NCI-H128 (cell line): ENCODE measurements around the gene AKAP6.
A peak's percentile ranks its signal among the peaks of the same experiment; 100 is the strongest.

Experiments
- DNase-seq: peaks from one replicate; lab custom pipeline; 2025; ENCODE audit not compliant: unreplicated experiment; lab: John Stamatoyannopoulos, UW

Gene AKAP6

DNA sequence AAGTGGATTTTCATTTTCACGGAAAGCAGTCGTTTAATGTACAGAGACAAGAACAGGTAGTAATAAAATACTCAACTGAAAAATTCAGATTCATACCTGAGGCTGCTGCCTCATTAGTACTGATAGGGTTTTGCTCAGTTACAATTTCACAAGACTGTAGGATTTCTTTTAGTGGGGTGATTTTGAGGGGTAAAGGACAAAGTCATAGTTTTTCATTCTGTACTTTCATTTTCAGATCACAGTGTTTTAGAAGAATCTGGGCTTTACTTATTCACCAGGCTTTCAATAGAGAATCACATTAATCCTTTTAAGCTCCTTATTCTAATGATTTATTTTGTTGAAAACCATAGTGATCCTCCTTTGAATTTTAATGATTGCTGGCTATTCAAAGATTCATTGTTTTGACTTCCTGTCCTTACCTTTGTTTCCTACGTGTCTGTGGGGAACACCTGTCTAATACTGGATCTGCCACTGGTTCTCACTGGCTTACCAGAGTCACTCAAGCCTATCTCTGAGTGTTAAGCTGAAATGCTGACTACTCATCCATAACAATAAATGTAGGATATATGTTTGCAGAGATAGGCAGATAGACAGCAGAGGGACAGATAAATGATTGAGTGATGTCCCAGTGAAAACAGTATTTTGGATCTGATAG, 365.8 kb downstream of the AKAP6 start:
- no peak for DNase-seq

DNA sequence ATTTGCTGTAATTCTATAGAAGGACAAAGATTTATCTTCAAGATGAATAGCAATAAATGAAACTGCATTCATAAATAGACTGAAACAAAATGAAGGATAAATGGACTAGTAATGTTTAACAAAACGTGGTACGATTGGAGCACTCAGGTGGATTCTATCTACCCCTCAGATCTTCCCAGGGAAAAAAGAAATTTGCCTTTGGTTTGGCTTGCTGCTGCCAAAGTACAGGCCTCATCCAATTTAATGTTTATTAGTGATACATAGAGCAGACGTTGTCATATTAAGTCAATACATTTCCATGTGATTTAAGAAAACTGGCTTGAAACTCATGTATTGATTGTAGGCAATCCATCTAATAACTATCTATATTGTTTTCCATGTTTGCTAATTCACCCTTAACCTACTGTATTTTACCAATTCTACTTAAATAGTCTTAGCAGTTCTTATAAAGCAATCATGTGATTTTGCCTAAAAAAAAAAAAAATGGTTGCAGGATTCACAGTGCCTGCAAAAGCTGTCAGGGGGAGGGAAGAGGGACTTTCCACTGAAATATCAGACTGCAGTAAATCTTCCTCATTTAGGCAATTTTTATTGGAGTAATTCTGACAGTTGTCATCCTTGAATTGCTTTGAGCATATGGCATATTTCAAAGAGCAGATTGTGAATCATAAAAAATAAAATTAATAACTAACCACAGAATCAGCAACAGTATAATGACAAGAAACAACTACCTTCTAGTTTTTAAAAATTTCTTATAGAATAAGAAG, 367.4 kb downstream of the AKAP6 start:
- no peak for DNase-seq

DNA sequence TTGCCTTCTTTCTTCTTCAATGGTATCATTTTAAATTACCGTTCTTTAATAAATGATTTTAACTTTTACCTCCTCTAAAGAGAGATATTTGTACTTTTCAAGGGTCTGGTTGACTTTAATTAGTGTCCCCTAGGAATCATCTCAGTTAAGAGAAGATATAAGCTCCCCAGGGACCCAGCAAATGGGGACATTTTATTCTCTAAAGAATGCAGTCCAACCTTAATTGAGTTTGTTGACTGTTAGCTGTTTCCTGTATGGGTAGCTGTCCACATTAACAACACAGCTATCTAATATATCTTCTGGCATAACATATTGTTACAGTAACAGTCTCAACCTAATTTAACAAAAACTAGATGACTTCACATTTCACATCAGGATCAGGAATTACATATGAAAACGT, 368.0 kb downstream of the AKAP6 start:
- no peak for DNase-seq

DNA sequence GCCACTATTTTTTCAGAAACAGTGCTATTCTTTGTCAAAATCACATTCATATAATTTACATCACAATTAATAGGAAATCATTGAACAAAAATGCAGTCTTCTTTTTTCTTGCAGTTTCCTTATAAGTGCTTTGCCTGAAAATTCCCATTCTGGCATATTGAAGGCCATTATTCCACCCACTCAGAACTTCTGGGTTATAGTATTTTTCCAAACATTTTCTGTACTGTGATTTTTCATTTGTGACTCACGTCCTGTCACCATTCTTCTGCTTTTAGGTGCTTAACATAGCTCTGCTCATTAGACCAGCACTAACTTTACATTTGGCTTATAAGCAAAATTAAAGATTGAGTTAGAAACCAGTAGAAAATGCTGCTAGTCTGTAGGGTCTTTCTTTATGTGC, 368.6 kb downstream of the AKAP6 start:
- no peak for DNase-seq

DNA sequence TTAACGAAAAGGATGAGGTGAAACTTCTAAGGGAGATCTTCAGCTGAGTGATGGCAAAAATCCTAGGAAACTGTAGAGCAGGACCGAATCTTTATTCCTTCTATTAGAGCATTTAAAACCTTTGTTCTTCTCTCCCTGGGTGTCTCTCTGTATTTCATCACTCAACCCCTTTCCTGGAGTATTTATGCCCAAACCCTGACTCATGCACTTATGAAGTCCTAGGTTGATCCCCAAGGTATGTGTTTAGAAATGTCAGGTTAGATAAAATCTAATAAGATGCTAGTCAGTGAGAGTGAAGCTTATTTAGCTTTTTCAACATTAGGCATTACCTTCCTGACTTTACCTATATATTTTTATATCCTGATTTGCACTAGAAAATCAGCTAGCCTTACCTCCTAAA, 369.7 kb downstream of the AKAP6 start:
- DNase-seq: no peak

DNA sequence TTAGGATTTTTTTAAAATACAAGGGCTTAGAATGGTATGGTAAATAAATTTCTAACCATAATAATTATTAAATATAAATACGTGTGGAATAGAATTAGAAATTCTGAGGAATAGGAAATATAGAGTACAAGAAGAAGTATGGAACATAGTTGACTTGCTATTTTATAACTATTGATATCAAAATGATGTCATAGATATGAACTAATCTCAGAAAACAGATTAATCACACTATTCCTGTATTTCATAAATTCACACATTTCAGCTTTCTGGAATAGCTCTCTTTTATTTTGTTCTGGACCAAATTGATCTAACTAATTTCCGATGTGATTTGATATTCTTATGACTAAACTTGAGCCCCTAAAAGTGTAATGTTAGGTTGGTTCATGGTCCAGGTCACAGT, 372.4 kb downstream of the AKAP6 start:
- DNase-seq: no peak

DNA sequence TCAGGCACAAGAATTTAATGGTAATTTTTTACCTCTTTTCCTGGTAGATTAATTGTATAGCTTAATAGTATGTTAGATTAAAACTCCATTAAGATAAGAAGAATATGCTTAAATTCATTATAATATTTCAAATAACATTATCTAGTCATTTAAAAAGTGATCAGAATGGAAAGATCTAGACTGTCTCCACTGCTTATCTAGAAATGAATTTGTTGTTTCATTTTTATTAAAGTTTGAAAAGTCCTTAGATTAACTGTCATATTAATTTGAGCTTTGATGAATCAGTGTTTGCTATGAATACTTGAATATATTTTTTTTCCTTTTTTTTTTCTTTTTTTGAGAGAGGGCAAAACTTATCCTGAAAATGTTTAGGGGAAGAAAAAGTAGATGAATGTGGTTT, 373.0 kb downstream of the AKAP6 start:
- no peak for DNase-seq

DNA sequence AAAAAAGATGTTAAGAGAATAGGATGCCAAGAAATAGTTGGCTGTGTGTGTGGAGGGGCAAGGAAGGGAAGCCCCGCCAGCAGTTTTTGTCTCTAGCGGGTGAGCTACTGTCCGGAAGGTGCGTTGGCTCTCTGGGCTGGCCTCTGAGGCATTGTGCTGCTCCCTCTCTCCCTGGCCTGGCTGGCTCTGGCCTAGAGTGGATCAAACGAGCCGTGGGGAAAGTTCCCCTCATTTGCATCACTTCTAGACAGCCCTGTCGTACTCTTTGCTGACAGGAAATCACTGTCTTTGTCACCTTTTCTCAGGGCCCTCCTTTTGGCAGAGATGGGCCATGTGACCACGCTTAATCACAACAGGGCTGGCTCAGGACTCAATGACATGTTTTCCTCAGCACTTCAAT, 373.5 kb downstream of the AKAP6 start:
- DNase-seq: no peak

DNA sequence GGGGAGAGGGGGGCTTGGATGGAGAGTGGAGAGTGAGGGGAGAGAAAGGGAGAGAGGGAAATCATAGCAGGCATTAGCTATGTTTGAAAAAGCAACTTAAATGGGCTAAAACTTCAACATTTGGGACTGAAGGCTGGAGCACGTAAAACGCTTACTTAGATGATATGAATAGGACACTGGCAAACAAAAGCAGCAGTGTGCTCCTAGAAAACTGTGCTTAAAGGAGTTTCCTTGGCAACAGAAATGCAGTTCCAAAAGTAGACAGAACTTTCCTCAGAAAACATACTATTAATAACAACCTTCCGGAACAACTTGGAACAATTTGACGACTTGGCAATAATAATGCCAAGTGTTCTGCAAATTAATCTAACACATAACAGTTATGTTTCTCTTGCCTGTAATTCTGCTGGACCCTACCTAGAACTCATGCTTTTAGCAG, 374.1 kb downstream of the AKAP6 start:
- DNase-seq: no peak

DNA sequence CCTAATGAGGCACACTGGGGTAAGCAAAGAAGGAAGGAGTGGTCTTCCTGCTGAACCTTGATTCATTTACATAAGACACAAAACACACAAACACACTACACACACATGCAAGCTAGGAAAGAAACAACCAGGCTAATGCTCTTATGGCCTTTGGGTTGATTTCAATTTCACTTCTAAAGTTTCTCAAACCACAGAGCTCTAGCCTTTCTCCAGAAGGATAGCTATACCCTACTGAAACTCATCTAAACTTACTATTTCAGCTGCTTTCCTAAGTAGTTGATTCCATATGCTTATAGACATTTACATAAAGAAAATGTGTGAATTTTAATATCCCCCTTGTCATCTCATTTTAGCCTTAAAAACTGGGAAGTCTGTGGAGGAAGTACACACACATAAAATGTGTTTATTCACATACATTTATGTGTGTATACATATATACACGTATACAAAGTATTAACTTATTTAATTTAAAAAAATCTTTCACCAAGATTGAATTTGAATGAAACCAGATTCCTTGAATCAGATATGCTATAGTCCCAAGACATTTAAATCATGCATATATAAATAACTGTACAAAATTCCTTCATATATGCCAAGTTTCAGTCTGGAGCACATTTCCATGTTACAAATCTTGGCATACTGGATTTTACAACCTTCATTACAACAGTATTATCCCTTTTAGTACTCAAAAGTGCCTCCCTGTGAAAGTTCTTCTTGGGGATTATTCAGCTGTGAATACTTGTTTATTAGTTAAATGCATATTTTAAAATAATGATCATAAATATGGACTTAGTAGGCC, 377.8 kb downstream of the AKAP6 start:
- no peak for DNase-seq

DNA sequence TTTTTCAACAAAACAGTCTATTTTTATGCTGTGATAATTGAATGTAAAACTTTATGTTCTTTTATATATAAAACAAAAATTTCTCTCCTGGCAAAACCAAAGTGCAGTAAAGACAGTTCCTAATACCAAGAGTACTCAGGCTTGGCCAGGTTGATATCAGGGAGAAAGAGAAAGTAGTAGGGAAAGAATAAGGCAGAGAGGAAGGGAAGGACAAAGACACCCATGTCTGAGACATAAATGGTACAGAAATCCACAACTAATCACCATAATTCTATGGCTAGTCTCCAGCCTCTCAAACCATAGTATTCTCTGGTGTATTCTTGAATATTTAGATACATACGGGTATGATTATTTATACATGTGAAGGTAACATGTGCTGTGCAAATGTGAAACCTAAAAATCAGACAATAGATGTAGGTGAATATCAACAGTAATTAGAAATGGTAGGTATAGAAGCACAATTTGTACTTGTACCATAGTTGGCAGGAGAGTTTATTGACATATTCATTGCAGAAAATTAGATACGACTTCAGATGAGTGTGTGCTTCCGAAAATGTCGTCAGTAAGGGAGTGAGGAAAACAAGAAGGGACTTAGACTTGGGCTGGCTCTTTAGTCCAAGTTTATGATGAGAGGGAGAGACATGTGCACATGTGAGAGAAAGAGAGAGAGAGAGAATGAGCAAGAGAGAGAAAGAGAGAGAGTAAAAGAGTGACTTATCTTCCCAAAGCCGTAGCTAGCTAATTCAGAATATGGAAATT, 378.8 kb downstream of the AKAP6 start:
- no peak for DNase-seq

DNA sequence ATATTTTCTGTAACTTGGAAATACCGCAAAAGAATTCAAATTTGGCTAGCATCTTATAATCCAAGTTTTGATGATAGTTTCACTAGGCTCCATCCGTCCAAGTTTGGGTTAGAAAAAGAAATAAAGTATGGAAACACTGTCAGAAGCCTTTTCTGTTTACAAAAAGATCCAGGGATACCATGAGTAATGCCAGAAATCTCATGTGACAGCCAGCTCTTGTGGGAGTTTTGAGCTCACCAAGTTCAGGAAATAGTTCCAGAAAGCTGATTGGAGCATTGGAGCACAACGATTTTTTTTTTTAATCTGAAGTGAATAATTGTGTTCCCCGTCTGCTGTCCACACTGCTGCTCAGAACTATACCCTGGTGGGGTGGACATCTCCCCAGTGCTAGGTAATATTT, 379.9 kb downstream of the AKAP6 start:
- no peak for DNase-seq

DNA sequence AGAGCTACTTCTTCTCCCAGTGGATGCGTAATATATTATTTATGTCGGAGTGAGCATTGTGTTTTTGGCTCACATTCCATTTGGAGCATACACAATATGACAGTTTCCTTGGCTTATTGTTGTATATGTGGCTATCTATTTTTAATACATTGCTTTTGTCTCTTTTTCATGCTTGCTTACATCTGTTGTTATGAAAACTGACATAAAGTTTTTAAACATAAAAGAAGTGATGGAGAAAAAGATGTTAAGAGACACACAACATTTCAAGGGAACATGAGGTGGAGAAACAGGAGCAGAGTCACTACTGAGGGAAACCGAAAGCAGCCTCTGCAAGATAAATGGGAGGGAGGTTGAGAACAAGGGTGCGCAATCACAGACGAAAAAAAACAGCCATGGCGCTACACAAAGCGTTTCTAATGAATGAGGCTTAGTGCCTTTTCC, 381.2 kb downstream of the AKAP6 start:
- no peak for DNase-seq

DNA sequence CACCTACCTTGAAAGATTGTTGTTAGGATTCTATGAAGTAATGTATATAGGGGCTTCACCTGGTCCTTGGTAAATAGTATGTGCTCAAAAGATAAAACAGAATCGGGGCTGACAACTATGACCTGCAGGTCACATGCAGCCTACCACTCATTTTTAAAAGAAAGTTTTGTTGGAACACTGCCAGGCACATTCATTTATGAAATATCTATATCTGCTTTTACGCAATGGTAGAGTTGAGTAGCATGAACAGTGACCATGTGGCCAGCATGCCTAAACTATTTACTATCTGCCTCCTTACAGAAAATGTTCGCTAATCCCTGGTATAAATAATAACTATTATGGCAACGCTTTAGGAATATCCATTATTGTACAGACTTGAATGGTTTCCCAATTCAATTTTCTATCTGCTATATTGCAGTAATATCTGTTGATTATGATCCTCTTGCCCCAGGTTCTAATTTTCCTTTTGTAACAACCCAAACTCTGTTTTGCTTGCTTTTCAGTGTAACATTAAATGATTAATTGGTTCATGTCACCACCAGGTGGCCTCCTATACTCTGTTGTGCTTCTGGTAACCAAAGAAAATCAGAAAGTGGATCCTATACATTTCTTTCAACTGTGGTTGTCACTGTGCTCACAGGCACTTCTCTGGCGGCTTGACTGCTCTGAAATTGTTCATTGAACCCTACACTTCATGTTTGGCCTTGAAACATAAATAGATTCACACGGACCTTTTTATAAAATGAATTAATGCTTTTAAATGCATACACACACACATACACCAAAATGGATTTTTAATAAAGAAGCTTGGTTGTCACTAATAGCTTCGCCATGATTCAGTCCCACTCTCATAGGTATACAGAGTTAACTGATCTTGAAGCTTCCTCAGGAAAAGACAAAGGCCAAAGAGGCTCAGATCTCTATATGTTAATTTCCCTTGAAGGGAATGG, 381.9 kb downstream of the AKAP6 start:
- peak; percentile 29 for DNase-seq

DNA sequence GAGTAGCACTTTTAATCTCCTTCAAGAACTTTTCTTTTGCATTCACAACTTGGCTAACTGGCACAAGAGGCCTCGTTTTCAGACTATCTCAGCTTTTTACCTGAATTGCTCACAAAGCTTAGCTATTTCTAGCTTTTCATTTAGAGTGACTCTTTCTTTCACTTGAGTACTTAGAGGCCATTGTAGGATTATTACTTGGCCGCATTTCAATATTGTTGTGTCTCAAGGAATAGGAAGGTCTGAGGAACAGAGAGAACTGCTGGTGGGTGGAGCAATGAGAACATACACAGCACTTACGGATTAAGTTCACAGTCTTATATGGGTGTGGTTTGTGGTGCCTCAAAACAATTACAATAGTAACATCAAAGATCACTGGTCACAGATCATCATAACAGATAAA, 384.8 kb downstream of the AKAP6 start:
- DNase-seq: no peak

DNA sequence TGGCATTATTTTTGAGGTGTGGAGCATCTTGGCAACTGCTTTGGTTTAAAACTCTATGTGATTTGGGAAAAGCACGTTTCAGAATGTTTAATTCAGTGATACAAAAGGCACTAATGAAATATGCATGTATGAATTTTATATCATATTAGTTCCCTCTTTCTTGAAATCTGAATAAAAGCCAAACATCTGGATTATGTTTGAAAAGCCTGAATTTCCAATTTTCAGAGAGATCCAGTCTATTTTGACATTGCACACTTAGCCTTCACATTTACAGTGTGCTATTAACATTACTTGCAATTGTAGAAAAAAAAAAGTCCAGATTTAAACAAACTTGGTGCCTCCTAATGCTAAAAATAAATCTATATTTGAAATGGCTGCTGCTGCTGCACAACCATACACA, 390.5 kb downstream of the AKAP6 start:
- no peak for DNase-seq

DNA sequence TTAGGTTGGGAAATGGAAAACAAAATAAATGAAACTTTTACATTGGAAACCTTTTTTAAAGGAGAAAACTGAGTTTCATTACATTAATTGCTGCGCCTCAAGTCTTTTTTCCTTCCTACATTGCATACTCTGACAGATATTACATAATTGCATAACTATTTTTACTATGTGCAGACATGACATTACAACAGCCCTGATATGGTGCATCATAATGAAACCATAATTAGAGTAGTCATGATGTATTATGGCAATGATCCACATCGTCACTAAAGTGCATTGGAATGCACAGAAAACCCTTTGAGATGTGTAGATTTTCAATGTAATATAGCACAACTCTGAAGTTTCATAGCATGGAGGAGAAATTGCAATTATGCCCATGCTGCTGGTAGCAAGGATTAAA, 391.8 kb downstream of the AKAP6 start:
- no peak for DNase-seq

DNA sequence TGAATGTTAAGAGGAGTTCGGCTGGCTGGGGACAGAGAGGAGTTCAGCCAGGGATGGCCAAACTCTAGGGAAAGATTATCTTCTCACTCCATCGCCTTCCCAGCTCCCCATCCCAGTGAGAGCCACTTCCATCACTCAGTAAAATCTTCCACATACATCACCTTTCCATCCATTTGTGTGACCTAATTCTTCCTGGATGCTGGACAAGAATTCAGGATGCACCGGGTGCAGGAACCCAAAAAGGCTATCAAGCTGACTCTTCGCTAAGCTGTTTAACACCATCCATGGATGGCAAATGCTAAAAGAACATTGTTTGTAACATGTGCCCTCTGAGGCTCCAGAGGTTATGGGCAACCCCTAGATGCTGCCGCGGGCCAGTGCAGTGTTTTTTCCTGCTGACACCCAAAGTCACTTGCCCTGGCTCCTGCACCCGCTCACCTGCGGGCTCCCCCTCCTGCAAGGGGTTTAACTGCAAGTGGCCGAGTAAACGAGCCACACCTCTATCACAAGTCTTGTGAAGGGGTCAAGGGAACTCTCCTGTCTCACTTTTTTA, 393.6 kb downstream of the AKAP6 start:
- DNase-seq: no peak

DNA sequence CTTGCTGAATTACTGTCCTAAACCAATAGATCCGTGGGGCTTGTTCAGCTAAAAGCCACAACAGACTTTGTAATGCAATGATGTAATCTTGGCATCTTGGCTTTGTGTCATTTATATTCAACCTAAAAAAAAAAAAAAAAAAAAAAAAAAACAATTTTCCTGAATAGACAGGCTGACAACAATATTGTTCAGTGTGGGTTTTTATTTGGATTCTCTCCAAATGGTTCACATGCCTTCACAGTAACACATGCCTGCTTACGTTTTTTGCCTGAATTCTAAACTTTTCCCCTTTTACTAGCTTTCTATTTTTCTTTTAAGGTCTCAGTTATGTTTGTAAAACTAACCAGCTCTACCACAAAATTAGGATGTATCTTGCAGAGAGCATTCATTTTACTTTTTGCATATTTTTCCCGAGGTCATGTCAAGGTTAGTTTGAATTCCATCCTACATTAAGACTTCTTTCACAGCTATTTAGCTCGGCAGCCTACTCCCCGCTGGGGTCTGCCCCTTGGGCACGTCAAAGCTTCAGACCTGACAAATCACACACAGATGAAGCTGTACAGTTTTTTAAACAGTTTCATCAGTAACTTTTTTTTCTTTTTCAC, 395.9 kb downstream of the AKAP6 start:
- no peak for DNase-seq
